Neural cell (in vitro differentiated cells): ENCODE data around the gene ISG20L2.

Source experiments
- SMC3 ChIP-seq: fragments of 450-650 bp; conservative IDR thresholded peaks from 2 replicates; pipeline ENCODE4 v1.6.1; 2014; ENCODE audit warnings: antibody characterized with exemption, mild to moderate bottlenecking, moderate library complexity; ENCODE audit not compliant: poor library complexity
- TF ChIP-seq, protein P1 (sequence below): fragments of 450-650 bp; IDR thresholded peaks from 2 replicates; pipeline ENCODE4 v1.5.1; 2014; ENCODE audit warnings: antibody characterized with exemption, mild to moderate bottlenecking, moderate library complexity; ENCODE audit not compliant: poor library complexity, severe bottlenecking

DNA sequence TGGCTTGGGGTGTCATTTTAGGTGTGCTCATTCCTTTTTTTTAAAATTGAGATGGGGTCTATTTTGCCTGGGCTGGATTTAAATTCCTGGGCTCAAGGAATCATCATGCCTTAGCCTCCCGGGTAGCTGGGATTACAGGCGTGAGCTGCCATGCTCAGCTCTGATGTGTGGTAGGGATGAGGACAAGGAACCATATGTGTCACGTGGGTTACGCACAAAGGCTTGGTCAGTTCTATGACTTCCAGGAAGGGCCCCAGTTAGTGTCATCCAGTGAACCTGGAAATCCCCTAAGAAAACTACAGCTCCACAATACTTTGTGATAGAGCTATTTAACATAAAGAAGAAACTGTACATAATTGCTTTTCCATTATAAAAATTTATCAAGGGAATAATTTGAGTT, 7.0 kb downstream of the ISG20L2 start:
- TF ChIP-seq, protein P1, sequence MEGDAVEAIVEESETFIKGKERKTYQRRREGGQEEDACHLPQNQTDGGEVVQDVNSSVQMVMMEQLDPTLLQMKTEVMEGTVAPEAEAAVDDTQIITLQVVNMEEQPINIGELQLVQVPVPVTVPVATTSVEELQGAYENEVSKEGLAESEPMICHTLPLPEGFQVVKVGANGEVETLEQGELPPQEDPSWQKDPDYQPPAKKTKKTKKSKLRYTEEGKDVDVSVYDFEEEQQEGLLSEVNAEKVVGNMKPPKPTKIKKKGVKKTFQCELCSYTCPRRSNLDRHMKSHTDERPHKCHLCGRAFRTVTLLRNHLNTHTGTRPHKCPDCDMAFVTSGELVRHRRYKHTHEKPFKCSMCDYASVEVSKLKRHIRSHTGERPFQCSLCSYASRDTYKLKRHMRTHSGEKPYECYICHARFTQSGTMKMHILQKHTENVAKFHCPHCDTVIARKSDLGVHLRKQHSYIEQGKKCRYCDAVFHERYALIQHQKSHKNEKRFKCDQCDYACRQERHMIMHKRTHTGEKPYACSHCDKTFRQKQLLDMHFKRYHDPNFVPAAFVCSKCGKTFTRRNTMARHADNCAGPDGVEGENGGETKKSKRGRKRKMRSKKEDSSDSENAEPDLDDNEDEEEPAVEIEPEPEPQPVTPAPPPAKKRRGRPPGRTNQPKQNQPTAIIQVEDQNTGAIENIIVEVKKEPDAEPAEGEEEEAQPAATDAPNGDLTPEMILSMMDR = no peak
- no peak for TF ChIP-seq SMC3
